ENCODE measurements around the gene IRF2BP2. TPM values are rescaled to one million over a fixed set of nuclear protein-coding genes. Genes with fewer than 3 reads are reported as not detected.
A peak's percentile ranks its signal among the peaks of the same experiment; 100 is the strongest.

Gene IRF2BP2
- total RNA-seq, 1 donor from 2014 or later = 199 TPM

DNA sequence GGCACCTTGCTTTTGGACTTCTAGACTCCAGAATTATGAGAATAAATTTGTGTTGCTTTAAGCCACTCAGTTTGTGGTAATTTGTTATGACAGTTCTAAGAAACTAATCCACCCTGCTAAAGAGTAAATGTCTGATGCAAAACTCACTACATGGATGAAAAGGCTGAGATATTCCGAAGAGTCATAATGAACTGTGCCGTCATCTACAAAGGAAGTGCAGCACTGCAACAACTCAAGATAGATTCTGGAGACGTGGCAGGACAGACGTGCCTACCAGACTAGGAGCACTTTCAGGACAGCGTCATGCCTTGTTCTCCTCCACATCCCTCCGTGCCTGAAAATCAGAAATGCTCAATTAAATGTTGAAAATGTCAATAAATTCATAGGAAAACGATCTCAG lies 24.4 kb upstream of the IRF2BP2 start:
- no peak overlapping the region for H3K4me3 Mint-ChIP-seq (ENCODE audit: unreplicated experiment)
- TF ChIP-seq CTCF (IDR thresholded peaks at IDR 0.05; ENCODE audit: partially characterized antibody, unreplicated experiment) = no peak
- peaks cover 12% of the 10 kb centered on the region for H3K4me1 Mint-ChIP-seq (ENCODE audit: low read depth, unreplicated experiment)
- DNase-seq = no peak
- H3K36me3 Mint-ChIP-seq (ENCODE audit: unreplicated experiment) = no peaks in the 10 kb centered on the region
- no peak overlapping the region for H3K27ac Mint-ChIP-seq (ENCODE audit: unreplicated experiment)
- H3K9me3 Mint-ChIP-seq (ENCODE audit: unreplicated experiment) = peaks cover 2% of the 10 kb centered on the region
- no peaks in the 10 kb centered on the region for H3K27me3 Mint-ChIP-seq (ENCODE audit: unreplicated experiment)

DNA sequence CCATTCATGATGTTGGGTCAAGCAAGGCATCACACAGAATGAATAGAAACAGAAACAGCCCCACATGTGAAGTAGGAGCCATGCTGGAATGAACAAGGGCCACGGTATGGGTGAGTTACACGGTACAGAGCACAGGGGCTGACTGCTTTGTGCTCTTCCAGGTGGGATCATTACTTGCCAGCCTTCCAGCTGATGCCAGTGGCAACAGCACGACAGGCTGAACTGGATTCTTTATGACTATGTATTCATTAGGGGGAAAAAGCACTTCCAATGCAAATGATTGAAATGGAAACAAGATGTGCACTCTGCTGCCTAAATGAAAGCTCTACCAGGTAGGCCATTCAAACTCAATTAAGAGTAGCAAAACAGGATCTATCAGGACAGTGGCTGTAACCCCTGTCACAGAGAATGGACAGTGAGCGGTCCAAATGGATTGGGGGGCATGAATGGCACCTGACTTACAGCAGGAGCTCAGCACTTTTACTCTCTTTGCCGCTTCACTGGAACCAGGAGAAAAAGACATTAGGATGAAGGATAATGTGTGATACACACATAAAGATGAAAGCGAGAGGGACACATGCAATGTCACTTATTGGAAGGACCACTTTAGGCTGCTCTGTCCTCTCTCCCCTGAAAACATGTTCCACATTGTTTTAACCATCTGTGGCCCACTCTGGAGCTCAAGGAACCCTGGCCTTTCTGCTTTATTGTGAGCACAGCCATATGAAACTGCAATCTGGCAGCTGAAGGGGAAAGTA lies 23.4 kb upstream of the IRF2BP2 start:
- Mint-ChIP-seq H3K27me3 (ENCODE audit: unreplicated experiment) (peaks cover under 1% of the 10 kb centered on the region), H3K9me3 (ENCODE audit: unreplicated experiment) (peaks cover 2% of the 10 kb centered on the region), H3K27ac (ENCODE audit: unreplicated experiment) (peak overlapping the region; percentile 54), H3K4me1 (ENCODE audit: low read depth, unreplicated experiment) (peaks cover 12% of the 10 kb centered on the region), H3K36me3 (ENCODE audit: unreplicated experiment) (no peaks in the 10 kb centered on the region), H3K4me3 (ENCODE audit: unreplicated experiment) (no peak overlapping the region)
- no peak for DNase-seq
- no peak for TF ChIP-seq CTCF (IDR thresholded peaks at IDR 0.05; ENCODE audit: partially characterized antibody, unreplicated experiment)

DNA sequence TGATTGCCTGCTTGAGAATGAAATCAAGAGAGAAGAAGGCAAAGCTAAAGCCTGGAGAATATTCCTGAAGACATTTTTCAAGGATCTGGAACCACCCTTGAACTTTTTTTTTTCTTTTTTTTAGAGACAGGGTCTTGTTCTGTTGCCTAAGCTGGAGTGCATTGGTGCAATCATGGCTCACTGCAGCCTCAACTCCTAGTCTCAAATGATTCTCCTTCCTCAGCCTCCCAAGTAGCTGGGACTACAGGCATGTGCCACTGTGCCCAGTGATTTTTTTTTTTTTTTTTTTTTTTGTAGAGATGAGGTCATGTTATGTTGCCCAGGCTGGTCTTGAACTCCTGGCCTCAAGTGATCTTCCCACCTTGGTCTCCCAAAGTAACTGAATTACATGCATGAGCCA lies 22.2 kb upstream of the IRF2BP2 start:
- peaks cover 2% of the 10 kb centered on the region for H3K9me3 Mint-ChIP-seq (ENCODE audit: unreplicated experiment)
- no peak for DNase-seq
- H3K27ac Mint-ChIP-seq (ENCODE audit: unreplicated experiment) = no peak overlapping the region

DNA sequence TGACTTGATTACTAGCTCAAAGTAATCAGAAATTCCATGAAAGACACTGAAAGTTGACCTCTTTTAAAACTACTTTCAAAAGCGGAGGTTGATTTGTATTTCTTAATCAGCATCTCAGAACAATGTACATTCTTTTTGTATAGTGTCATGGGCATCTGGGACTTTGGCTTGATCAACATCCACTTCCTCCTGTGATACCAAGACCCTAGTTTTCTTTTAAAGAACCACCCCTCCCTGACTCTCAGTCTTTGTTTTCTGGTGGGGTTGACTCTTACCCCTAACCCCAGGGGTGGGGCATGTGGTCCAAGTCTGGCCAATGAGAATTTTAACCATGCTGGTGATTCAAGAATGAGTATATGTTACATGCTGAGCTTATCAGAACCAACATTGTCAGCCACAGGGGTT lies 21.7 kb upstream of the IRF2BP2 start:
- no peaks in the 10 kb centered on the region for H3K36me3 Mint-ChIP-seq (ENCODE audit: unreplicated experiment)
- peaks cover 12% of the 10 kb centered on the region for H3K4me1 Mint-ChIP-seq (ENCODE audit: low read depth, unreplicated experiment)
- no peak for DNase-seq
- H3K27me3 Mint-ChIP-seq (ENCODE audit: unreplicated experiment) = peaks cover 2% of the 10 kb centered on the region
- H3K9me3 Mint-ChIP-seq (ENCODE audit: unreplicated experiment) = no peaks in the 10 kb centered on the region
- no peak overlapping the region for H3K27ac Mint-ChIP-seq (ENCODE audit: unreplicated experiment)
- H3K4me3 Mint-ChIP-seq (ENCODE audit: unreplicated experiment) = no peak overlapping the region
- no peak for TF ChIP-seq CTCF (IDR thresholded peaks at IDR 0.05; ENCODE audit: partially characterized antibody, unreplicated experiment)

More for the DNA sequence above, 22.2 kb upstream of the IRF2BP2 start:
- H3K36me3 Mint-ChIP-seq (ENCODE audit: unreplicated experiment) = no peaks in the 10 kb centered on the region
- peaks cover 12% of the 10 kb centered on the region for H3K4me1 Mint-ChIP-seq (ENCODE audit: low read depth, unreplicated experiment)
- TF ChIP-seq CTCF (IDR thresholded peaks at IDR 0.05; ENCODE audit: partially characterized antibody, unreplicated experiment) = no peak
- peaks cover 2% of the 10 kb centered on the region for H3K27me3 Mint-ChIP-seq (ENCODE audit: unreplicated experiment)
- H3K4me3 Mint-ChIP-seq (ENCODE audit: unreplicated experiment) = no peak overlapping the region

GRCh38 chr1:234629026-234629425 lies 19.0 kb upstream of the IRF2BP2 start:
- Mint-ChIP-seq H3K9me3 (ENCODE audit: unreplicated experiment) (no peaks in the 10 kb centered on the region), H3K36me3 (ENCODE audit: unreplicated experiment) (no peaks in the 10 kb centered on the region), H3K27me3 (ENCODE audit: unreplicated experiment) (peaks cover 2% of the 10 kb centered on the region), H3K4me1 (ENCODE audit: low read depth, unreplicated experiment) (peaks cover 12% of the 10 kb centered on the region), H3K4me3 (ENCODE audit: unreplicated experiment) (no peak overlapping the region), H3K27ac (ENCODE audit: unreplicated experiment) (no peak overlapping the region)
- no peak for DNase-seq
- TF ChIP-seq CTCF (IDR thresholded peaks at IDR 0.05; ENCODE audit: partially characterized antibody, unreplicated experiment) = no peak

Data from glutamatergic neuron (in vitro differentiated cells).